Kidney (tissue), 14 donors: Measurements from ENCODE around the gene ZNF473. TPM values are rescaled to one million over a fixed set of nuclear protein-coding genes. Genes with fewer than 3 reads are reported as not detected.

ENCODE experiments used
- DNase-seq, 5 donors: peaks; one replicate each; pipeline ENCODE4 v3.0.0-alpha.2; 2013 to 2020
- FAIRE-seq: peaks from 2 replicates; lab custom pipeline; 2012; peaks lifted over from hg19 to GRCh38; lab: Jason Lieb, UNC
- H3K27ac ChIP-seq, 2 donors: one replicate each; pipeline ENCODE4 v1.7.0; 2013; ENCODE audit warnings: low read depth in 2 of 2, low read length in 2 of 2, inconsistent platforms in 1 of 2
- H3K27me3 ChIP-seq: one replicate; pipeline ENCODE4 v1.7.1; 2013; ENCODE audit warnings: low read length, inconsistent platforms; ENCODE audit not compliant: control insufficient read depth, insufficient read depth
- H3K36me3 ChIP-seq, 3 donors: one replicate each; pipeline versions ENCODE4 v1.7.0 to v1.7.1; 2013; ENCODE audit warnings: low read length in 3 of 3, control low read depth in 1 of 3, inconsistent platforms in 1 of 3; ENCODE audit not compliant: insufficient read depth in 3 of 3, control insufficient read depth in 2 of 3
- H3K4me1 ChIP-seq, 3 donors: one replicate each; pipeline versions ENCODE4 v1.7.0 to v1.7.1; 2013; ENCODE audit warnings: low read length in 3 of 3, inconsistent platforms in 1 of 3, low read depth in 1 of 3; ENCODE audit not compliant: control insufficient read depth in 2 of 3, insufficient read depth in 2 of 3
- H3K4me3 ChIP-seq, 3 donors: one replicate each; pipeline versions ENCODE4 v1.7.0 to v1.8.1; 2013; ENCODE audit warnings: low read length in 3 of 3, control low read depth in 1 of 3, inconsistent platforms in 1 of 3
- H3K9ac ChIP-seq, 3 donors: one replicate each; pipeline versions ENCODE4 v1.7.0 to v1.7.1; 2013; ENCODE audit warnings: low read length in 3 of 3, control low read depth in 1 of 3, inconsistent platforms in 1 of 3
- H3K9me3 ChIP-seq, 3 donors: one replicate each; pipeline versions ENCODE4 v1.7.0 to v1.7.1; 2013; ENCODE audit warnings: low read length in 3 of 3, control low read depth in 1 of 3, inconsistent platforms in 1 of 3; ENCODE audit not compliant: control insufficient read depth in 2 of 3, insufficient read depth in 1 of 3
- CTCF ChIP-seq: IDR thresholded peaks from 3 replicates; pipeline ENCODE4 v1.5.1; 2012; ENCODE audit warnings: mild to moderate bottlenecking, moderate library complexity, borderline replicate concordance; ENCODE audit not compliant: insufficient read depth; ENCODE audit errors: extremely low read depth
- intact Hi-C: fragments of 100-400 bp; cut with DNase I; formaldehyde crosslinking; loops from one replicate; pipeline ENCODE4 v1.11.1; 2022
- polyA plus RNA-seq: library from polyadenylated mRNA; stranded (reverse); fragments of 350-450 nt; fragmentation: Illumina TruSeq; extraction: RNeasy Lipid Tissue Mini Kit (QIAGEN cat#74804); gene quantifications from one replicate; pipeline ENCODE4 v1.2.3, GENCODE V29; 2014; ENCODE audit warnings: low read depth, low replicate concordance; ENCODE audit not compliant: insufficient read depth
- total RNA-seq: library from RNA; stranded (reverse); fragmentation: NEBNext Ultra II Directional; extraction: Animal tissue kit (Norgen Biotek cat#: 25700); gene quantifications from one replicate; pipeline ENCODE4 v1.2.1, GENCODE V29; 2021
- donor health status: control.
- donor health status: control.
- donor health status: control.
- donor health status: control.
- donor health status: control.
- donor health status: DM: yes; HTN: yes; CAD: no.
- donor health status: Normal renal cell carcinoma (clear cell type).

ZNF473 gene
- total and polyA plus RNA-seq, 2 donors from 2014 or later, result 2.6 to 10.7 TPM

- no peaks in the 10 kb centered on the region for H3K27me3 ChIP-seq
- intact Hi-C loops, result no loop called here
- peaks cover 0 to 13% (median 4%) of the 10 kb centered on the region in 3 donors for H3K36me3 ChIP-seq
- H3K4me1 ChIP-seq, result no peaks in the 10 kb centered on the region
- H3K4me3 ChIP-seq, result no peak overlapping the region
- TF ChIP-seq CTCF, result no peak
- no peak overlapping the region for H3K9ac ChIP-seq
- H3K27ac ChIP-seq, result no peak overlapping the region
- H3K9me3 ChIP-seq, result no peaks in the 10 kb centered on the region
- DNase-seq (no peak), FAIRE-seq (no peak)
Observed at GRCh38 chr19:49977881-49978280, 47.9 kb upstream of the ZNF473 start.

DNA sequence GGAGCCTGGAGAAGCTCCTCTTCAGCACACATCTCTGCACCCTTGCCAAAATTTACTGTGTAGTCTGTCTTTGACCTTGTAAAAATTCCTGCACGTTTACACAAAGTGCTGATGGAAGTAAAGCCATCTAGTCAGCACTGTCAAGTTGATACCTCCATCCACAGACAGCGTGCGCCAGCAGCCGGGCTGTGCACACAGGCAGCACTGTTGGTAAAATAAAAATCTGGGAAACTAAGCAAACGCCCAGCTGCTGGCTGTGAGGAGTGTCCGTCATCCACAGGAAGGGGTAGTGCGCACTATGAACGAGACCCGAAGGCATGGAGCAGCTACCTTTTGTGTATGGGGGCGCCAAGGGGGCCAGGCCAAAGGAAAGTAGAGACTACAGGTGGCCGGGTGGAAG, 47.5 kb upstream of the ZNF473 start:
- intact Hi-C loops, result no loop called here
- Histone ChIP-seq H3K4me1 (no peaks in the 10 kb centered on the region), H3K9me3 (no peaks in the 10 kb centered on the region), H3K9ac (no peak overlapping the region), H3K4me3 (no peak overlapping the region), H3K36me3 (peaks cover 0 to 13% (median 4%) of the 10 kb centered on the region in 3 donors), H3K27me3 (no peaks in the 10 kb centered on the region), H3K27ac (no peak overlapping the region)
- DNase-seq (no peak), FAIRE-seq (no peak)
- no peak for TF ChIP-seq CTCF

GRCh38 chr19:49981603-49982593, 43.9 kb upstream of the ZNF473 start:
- intact Hi-C loops, result no loop called here
- H3K36me3 ChIP-seq, result peaks cover 0 to 32% (median 18%) of the 10 kb centered on the region in 3 donors
- FAIRE-seq (no peak), DNase-seq (no peak)
- H3K27me3 ChIP-seq, result no peaks in the 10 kb centered on the region
- H3K9me3 ChIP-seq, result no peaks in the 10 kb centered on the region
- no peak overlapping the region for H3K27ac ChIP-seq
- no peak for TF ChIP-seq CTCF
- H3K4me1 ChIP-seq, result no peaks in the 10 kb centered on the region
- no peak overlapping the region for H3K9ac ChIP-seq
- H3K4me3 ChIP-seq, result no peak overlapping the region
